ENCODE data around the gene TTYH2. TPM values are rescaled to one million over a fixed set of nuclear protein-coding genes. Genes with fewer than 3 reads are reported as not detected.
"Not testable (repeated sequence)": the region's sequence is repeated elsewhere in the genome, so short reads cannot be mapped to it uniquely, and the experiment has no call there.

TTYH2 gene
- polyA plus RNA-seq, 3 donors: 13.5 to 18.6 (median 18.1) TPM

- DNase-seq (ENCODE audit: extremely low read depth in 1 of 11, low read depth in 9 of 11, low spot score in 4 of 11): no peak
Measured at GRCh38 chr17:74274709-74275340, 61.5 kb downstream of the TTYH2 start.

- DNase-seq (ENCODE audit: extremely low read depth in 1 of 11, low read depth in 9 of 11, low spot score in 4 of 11): peak in 2 of 11 donors; percentile 39 to 66
Measured at GRCh38 chr17:74276051-74276476, 62.7 kb downstream of the TTYH2 start.

- DNase-seq (ENCODE audit: extremely low read depth in 1 of 11, low read depth in 9 of 11, low spot score in 4 of 11): no peak
Measured at GRCh38 chr17:74276541-74277009, 63.2 kb downstream of the TTYH2 start.

DNA sequence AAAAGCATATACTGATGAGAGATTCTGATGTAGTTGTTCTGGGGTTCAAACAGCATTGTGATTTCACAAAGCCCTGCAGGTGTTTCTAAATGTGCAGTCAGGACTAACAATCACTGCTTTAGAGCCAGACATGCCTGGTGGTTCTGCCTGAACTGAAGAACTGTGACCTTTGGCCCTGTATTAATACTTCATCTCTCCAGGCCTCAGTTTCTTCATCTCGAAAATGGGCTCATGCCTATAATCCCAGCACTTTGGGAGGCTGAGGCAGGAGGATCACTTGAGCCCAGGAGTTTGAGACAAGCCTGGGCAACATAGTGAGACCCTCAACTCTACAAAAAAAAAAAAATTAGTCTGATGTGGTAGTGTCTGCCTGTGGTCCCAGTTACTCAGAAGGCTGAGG, 64.6 kb downstream of the TTYH2 start:
- DNase-seq (ENCODE audit: extremely low read depth in 1 of 11, low read depth in 9 of 11, low spot score in 4 of 11): no peak

DNA sequence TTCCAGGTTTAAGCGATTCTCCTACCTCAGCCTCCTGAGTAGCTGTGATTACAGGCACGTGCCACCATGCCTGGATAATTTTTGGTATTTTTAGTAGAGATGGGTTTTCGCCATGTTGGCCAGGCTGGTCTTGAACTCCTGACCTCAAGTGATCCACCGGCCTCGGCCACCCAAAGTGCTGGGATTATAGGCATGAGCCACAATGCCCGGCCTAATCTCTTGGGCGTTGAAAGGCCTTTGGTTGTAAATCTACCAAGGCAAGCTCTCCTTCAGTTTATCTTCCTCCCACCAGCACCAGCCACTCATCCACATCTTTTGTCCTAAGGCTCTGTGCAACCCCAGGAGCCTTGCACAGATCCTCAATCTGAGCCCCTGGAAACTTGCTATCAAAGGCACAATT, 66.2 kb downstream of the TTYH2 start:
- DNase-seq (ENCODE audit: extremely low read depth in 1 of 11, low read depth in 9 of 11, low spot score in 4 of 11): not testable (repeated sequence)

GRCh38 chr17:74280093-74280513, 66.7 kb downstream of the TTYH2 start:
- DNase-seq (ENCODE audit: extremely low read depth in 1 of 11, low read depth in 9 of 11, low spot score in 4 of 11): no peak

GRCh38 chr17:74281799-74282198, 68.4 kb downstream of the TTYH2 start:
- DNase-seq (ENCODE audit: extremely low read depth in 1 of 11, low read depth in 9 of 11, low spot score in 4 of 11): no peak

DNA sequence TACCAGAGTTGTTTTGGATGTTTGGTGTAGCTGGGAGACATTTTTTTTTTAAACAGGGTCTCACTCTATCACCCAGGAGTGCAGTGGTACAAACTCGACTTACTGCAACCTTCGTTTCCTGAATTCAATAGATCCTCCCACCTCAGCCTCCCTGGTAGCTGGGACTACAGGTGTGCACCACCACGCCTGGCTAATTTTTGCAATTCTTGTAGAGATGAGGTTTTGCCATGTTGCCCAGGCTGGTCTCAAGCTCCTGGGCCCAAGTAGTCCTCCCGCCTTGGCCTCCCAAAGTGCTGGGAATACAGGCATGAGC, 68.9 kb downstream of the TTYH2 start:
- not testable (repeated sequence) for DNase-seq (ENCODE audit: extremely low read depth in 1 of 11, low read depth in 9 of 11, low spot score in 4 of 11)

GRCh38 chr17:74282587-74283370, 69.4 kb downstream of the TTYH2 start:
- DNase-seq (ENCODE audit: extremely low read depth in 1 of 11, low read depth in 9 of 11, low spot score in 4 of 11): no peak

GRCh38 chr17:74283371-74283673, 70.0 kb downstream of the TTYH2 start:
- DNase-seq (ENCODE audit: extremely low read depth in 1 of 11, low read depth in 9 of 11, low spot score in 4 of 11): no peak

DNA sequence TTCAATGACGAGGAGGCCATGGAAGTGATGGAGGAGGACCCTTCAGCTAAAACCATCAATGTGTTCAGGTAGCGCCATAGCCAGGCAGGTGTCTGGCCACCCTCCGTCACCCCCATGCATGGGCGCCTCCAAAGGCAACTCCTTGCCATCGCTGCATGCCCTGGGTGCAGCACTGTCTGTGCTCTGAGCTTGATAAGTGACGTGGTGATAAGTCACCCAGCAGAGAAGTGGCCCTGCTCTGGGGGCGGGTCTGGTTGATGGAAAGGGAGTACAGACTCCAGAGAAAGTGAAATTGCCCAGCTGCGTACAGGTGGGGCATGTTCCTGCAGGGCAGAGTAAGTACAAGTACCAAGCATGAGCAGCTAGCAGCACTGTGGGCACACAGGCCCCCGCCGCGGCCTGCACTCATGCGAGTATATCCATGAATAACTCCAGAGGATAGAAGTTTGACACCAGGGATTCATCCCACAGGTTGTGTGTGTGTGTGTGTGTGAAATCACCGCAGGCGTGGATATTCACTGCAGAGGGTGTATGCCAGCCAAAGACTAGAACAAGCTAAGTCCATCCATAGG, 73.7 kb downstream of the TTYH2 start:
- DNase-seq (ENCODE audit: extremely low read depth in 1 of 11, low read depth in 9 of 11, low spot score in 4 of 11): no peak

- DNase-seq (ENCODE audit: extremely low read depth in 1 of 11, low read depth in 9 of 11, low spot score in 4 of 11): no peak
Measured at GRCh38 chr17:74288785-74289184, 75.4 kb downstream of the TTYH2 start.

- no peak for DNase-seq (ENCODE audit: extremely low read depth in 1 of 11, low read depth in 9 of 11, low spot score in 4 of 11)
Measured at GRCh38 chr17:74289688-74290087, 76.3 kb downstream of the TTYH2 start.

DNA sequence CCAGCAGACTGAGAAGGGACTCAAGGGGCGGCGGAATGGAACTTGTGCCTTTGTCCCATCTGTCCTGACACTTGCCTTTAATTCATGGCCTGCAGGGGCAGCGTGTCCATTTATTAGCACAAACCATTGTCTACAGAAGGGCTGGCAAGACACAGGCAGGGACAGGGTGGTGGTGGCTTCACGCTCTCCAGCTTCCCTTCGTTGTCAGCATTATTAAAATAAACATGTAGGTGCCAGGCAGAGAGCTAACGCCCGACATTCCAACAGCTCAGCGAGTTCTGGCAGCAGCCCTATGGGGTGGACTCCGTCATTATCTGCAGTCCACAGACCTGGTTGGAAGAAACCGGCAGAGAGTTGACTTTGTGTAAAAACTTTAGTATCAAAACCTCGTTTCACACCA, 77.0 kb downstream of the TTYH2 start:
- no peak for DNase-seq (ENCODE audit: extremely low read depth in 1 of 11, low read depth in 9 of 11, low spot score in 4 of 11)

DNA sequence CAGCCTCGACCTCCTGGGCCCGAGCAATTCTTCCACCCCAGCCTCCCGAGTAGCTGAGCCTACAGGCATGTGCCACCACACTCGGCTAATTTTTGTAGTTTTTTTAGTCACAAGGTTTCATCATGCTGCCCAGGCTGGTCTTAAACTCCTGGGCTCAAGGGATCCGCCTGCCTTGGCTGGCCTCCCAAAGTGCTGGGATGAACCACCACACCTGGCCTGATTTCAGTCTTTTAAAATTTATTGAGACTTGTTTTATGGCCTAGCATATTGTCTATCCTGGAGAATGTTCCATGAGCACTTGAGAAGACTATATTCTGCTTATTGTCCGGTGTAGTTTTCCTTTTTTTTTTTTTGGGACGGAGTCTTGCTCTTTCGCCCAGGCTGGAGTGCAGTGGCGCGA, 79.1 kb downstream of the TTYH2 start:
- no peak for DNase-seq (ENCODE audit: extremely low read depth in 1 of 11, low read depth in 9 of 11, low spot score in 4 of 11)

GRCh38 chr17:74295625-74296547, 82.5 kb downstream of the TTYH2 start:
- DNase-seq (ENCODE audit: extremely low read depth in 1 of 11, low read depth in 9 of 11, low spot score in 4 of 11): no peak

DNA sequence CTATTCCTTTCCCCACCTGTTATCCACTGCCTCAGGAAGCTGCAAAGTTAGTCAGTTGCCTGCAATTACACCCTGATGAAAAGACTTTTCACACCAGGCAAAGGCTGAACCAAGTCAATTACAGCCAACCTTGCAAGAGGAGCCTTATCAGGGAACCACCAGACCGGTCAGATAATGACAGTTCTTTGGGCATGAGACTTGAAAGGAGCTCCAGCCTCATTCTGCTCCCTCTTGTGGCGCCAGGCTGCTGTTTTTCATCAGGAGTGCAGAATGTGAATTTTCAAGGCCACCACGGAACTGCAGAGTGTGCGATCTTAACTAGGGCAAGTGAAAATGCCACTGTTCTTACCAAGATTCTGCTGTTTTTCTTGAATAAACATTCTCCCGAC, 83.2 kb downstream of the TTYH2 start:
- DNase-seq (ENCODE audit: extremely low read depth in 1 of 11, low read depth in 9 of 11, low spot score in 4 of 11): peak in 1 of 11 donors; percentile 49

DNA sequence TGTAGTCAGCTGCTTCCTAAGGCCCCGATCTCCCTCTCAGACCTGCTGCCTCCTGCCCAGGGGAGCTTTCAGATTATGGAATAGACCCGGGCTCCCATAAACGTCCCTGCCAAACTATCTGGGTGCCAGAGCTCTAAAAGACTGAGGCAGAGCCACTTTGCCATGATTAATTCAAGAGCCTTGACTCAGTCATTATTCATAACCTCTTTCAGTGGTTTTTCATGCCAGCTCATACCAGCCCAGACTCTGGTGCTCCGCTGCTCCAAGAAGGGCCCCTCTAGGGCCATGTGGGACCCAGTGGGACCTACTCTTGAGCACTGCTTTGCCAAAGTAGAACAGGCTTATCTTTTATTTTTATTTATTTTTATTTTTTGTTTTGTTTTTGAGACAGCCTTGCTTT, 84.6 kb downstream of the TTYH2 start:
- DNase-seq (ENCODE audit: extremely low read depth in 1 of 11, low read depth in 9 of 11, low spot score in 4 of 11): no peak

DNA sequence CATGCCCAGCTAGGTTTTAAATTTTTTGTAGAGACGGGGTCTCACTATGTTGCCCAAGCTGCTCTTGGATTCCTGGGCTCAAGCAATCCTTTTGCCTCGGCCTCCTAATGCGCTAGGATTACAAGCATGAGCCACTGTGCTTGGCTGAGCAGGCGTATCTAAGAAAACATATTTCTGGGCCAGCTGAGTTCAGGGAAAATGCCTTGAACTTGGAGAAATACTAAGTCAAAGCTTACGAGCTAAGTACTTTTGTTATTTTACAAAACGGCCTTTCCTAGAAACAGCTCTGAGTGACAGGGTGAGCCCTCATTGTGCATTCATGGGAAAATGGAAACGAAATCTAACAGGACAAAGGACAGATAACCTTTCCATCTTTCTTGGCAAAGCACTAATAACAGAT, 85.4 kb downstream of the TTYH2 start:
- no peak for DNase-seq (ENCODE audit: extremely low read depth in 1 of 11, low read depth in 9 of 11, low spot score in 4 of 11)
